HUES6 (cell line): Measurements from ENCODE around the gene ACSL5.

ENCODE experiments used
- H3K27ac ChIP-seq: 2 replicates; pipeline ENCODE4 v1.7.0; 2013; ENCODE audit warnings: low read depth, mild to moderate bottlenecking, low read length, inconsistent platforms
- H3K27me3 ChIP-seq: 2 replicates; pipeline ENCODE4 v1.6.1; 2013; ENCODE audit warnings: low read length; ENCODE audit not compliant: control insufficient read depth, insufficient read depth
- H3K36me3 ChIP-seq: 2 replicates; pipeline ENCODE4 v1.6.1; 2013; ENCODE audit warnings: low read length; ENCODE audit not compliant: control insufficient read depth, insufficient read depth
- H3K4me1 ChIP-seq: 2 replicates; pipeline ENCODE4 v1.6.1; 2013; ENCODE audit warnings: low read length; ENCODE audit not compliant: control insufficient read depth, insufficient read depth
- H3K4me3 ChIP-seq: 2 replicates; pipeline ENCODE4 v1.5.1; 2013; ENCODE audit warnings: low read depth, low read length
- H3K9ac ChIP-seq: one replicate; pipeline ENCODE4 v1.6.1; 2013; ENCODE audit warnings: mild to moderate bottlenecking, low read length
- H3K9me3 ChIP-seq: 2 replicates; pipeline ENCODE4 v1.6.1; 2013; ENCODE audit warnings: low read depth, low read length; ENCODE audit not compliant: control insufficient read depth, insufficient read depth

ACSL5 gene

DNA sequence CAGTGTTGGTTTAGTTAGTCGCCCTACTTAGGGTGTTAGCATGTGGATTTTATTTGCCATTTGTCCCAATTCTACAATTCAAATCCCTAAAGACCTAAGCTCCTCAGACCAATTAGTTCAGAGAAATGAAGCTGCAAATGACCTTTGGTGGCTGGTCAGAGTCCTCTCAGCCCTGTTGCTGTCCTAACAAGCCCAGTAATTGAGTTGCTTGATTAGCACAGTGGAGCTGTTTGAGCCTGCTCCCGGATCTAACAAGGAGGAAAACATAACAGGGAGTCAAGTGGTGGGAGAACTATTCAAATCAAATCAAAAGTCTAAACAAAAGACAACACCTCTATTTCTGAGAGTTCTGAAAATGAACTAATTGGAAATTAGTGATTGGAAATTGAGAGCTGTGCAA lies 50.7 kb downstream of the ACSL5 start:
- Histone ChIP-seq H3K9ac (no peak overlapping the region), H3K27me3 (no peaks in the 10 kb centered on the region), H3K9me3 (no peaks in the 10 kb centered on the region), H3K4me1 (no peaks in the 10 kb centered on the region), H3K4me3 (no peak overlapping the region), H3K27ac (no peak overlapping the region), H3K36me3 (peaks cover 9% of the 10 kb centered on the region)

DNA sequence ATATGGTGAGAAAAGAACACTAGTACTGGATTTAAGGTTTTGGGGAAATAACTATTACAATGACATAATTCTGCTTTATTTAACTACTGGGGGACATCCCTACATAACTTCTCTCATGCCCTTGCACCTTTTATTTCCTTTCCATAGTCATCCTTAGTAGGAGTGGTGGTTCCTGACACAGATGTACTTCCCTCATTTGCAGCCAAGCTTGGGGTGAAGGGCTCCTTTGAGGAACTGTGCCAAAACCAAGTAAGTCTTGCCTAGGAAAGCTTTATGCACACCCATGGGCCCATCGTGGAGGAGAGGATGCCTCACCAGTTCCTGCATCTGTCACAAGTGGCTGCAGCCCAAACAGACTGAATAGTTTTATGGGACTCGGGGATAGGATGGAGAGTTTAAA lies 52.2 kb downstream of the ACSL5 start:
- H3K9ac ChIP-seq = no peak overlapping the region
- H3K4me3 ChIP-seq = no peak overlapping the region
- no peaks in the 10 kb centered on the region for H3K27me3 ChIP-seq
- H3K4me1 ChIP-seq = no peaks in the 10 kb centered on the region
- H3K9me3 ChIP-seq = no peaks in the 10 kb centered on the region
- H3K36me3 ChIP-seq = peaks cover 21% of the 10 kb centered on the region
- no peak overlapping the region for H3K27ac ChIP-seq

DNA sequence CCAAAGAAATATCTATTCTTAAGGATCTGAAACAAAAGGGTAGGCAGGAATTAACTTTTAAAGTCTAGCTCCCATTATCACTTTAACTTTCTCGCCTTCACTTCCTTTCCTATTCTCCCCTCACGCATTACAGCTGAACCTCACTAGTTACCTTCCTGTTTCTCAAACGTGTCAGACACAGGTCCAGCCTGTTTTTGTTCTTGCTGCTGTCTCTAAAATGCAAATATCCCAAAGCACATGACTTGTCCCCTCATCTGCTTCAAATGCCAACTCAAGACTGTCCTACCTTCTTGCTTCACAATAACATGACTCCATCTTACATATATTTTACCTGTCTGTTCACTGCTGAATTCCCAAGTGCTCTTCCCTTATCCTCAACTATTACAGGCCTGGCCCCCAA lies 55.2 kb downstream of the ACSL5 start:
- no peak overlapping the region for H3K27ac ChIP-seq

DNA sequence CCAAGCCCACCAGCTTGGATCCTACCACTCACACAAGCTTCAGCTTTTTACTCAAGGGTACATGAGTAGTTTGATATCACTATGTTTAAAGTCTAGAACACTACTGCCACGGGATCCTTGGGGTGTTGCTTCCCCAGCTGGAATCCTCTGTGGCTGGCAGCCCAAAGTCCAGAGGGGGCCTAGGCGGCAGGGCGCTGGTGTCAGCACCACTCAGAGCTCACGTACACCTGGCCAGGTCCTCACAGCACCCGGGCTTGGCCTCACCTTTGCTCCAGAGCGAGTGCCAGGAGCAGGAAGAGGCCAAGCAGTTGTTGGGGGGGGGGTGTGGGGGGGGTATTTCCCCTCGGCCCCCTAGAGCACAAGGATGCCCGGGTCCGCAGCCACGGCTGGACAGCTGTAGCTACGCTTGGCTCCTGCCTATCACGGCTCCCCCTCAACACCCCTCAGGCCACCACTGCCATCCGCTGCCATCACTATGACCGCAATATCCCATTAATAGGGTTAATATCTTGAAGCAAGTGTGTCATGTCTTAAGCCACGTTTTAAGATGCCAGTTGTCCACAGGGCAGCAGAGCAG lies 55.8 kb downstream of the ACSL5 start:
- no peaks in the 10 kb centered on the region for H3K9me3 ChIP-seq
- no peak overlapping the region for H3K9ac ChIP-seq
- no peak overlapping the region for H3K27ac ChIP-seq
- H3K27me3 ChIP-seq = no peaks in the 10 kb centered on the region
- no peak overlapping the region for H3K4me3 ChIP-seq
- H3K4me1 ChIP-seq = no peaks in the 10 kb centered on the region
- H3K36me3 ChIP-seq = peaks cover 53% of the 10 kb centered on the region

More for the DNA sequence above, 55.2 kb downstream of the ACSL5 start:
- Histone ChIP-seq H3K9me3 (no peaks in the 10 kb centered on the region), H3K9ac (no peak overlapping the region), H3K36me3 (peaks cover 47% of the 10 kb centered on the region), H3K4me3 (no peak overlapping the region), H3K27me3 (no peaks in the 10 kb centered on the region), H3K4me1 (no peaks in the 10 kb centered on the region)

- H3K27me3 ChIP-seq = no peaks in the 10 kb centered on the region
- peaks cover 76% of the 10 kb centered on the region for H3K36me3 ChIP-seq
- no peak overlapping the region for H3K27ac ChIP-seq
- no peak overlapping the region for H3K9ac ChIP-seq
- no peak overlapping the region for H3K4me3 ChIP-seq
- H3K9me3 ChIP-seq = no peaks in the 10 kb centered on the region
- no peaks in the 10 kb centered on the region for H3K4me1 ChIP-seq
These were observed 59.2 kb downstream of the ACSL5 start for GRCh38 chr10:112433136-112433535.

- Histone ChIP-seq H3K36me3 (peaks cover 77% of the 10 kb centered on the region), H3K9me3 (no peaks in the 10 kb centered on the region), H3K9ac (no peak overlapping the region), H3K4me3 (no peak overlapping the region), H3K27me3 (no peaks in the 10 kb centered on the region), H3K27ac (no peak overlapping the region), H3K4me1 (no peaks in the 10 kb centered on the region)
These were observed 61.2 kb downstream of the ACSL5 start for GRCh38 chr10:112434988-112435619.

GRCh38 chr10:112438356-112438755 lies 64.4 kb downstream of the ACSL5 start:
- Histone ChIP-seq H3K4me3 (no peak overlapping the region), H3K27me3 (no peaks in the 10 kb centered on the region), H3K9me3 (no peaks in the 10 kb centered on the region), H3K4me1 (no peaks in the 10 kb centered on the region), H3K36me3 (peaks cover 80% of the 10 kb centered on the region), H3K27ac (no peak overlapping the region), H3K9ac (no peak overlapping the region)

- Histone ChIP-seq H3K36me3 (peaks cover 77% of the 10 kb centered on the region), H3K9ac (no peak overlapping the region), H3K27me3 (no peaks in the 10 kb centered on the region), H3K9me3 (no peaks in the 10 kb centered on the region), H3K4me1 (0 out of 2 replicates have a peak, but pooled peaks cover 3% of the 10 kb centered on the region), H3K4me3 (no peak overlapping the region), H3K27ac (no peak overlapping the region)
These were observed 67.6 kb downstream of the ACSL5 start for GRCh38 chr10:112441520-112441919.

GRCh38 chr10:112442063-112442462 lies 68.1 kb downstream of the ACSL5 start:
- Histone ChIP-seq H3K9ac (no peak overlapping the region), H3K4me1 (0 out of 2 replicates have a peak, but pooled peaks cover 3% of the 10 kb centered on the region), H3K4me3 (no peak overlapping the region), H3K36me3 (peaks cover 71% of the 10 kb centered on the region), H3K27ac (no peak overlapping the region), H3K27me3 (no peaks in the 10 kb centered on the region), H3K9me3 (no peaks in the 10 kb centered on the region)

GRCh38 chr10:112446055-112446854 lies 72.3 kb downstream of the ACSL5 start:
- 0 out of 2 replicates have a peak, but pooled peaks cover 3% of the 10 kb centered on the region for H3K4me1 ChIP-seq
- H3K27ac ChIP-seq = peak overlapping the region; percentile 98
- no peaks in the 10 kb centered on the region for H3K27me3 ChIP-seq
- H3K4me3 ChIP-seq = peak overlapping the region; percentile 96
- no peaks in the 10 kb centered on the region for H3K9me3 ChIP-seq
- peak overlapping the region; percentile 95 for H3K9ac ChIP-seq
- peaks cover 43% of the 10 kb centered on the region for H3K36me3 ChIP-seq
